K562 (cell line): ENCODE measurements around the gene FHDC1. TPM values are rescaled to one million over a fixed set of nuclear protein-coding genes. Genes with fewer than 3 reads are reported as not detected.
A peak's percentile ranks its signal among the peaks of the same experiment; 100 is the strongest.

Source experiments
- ATAC-seq: fragments of 200-7000 bp; cut with Tn5 transposase; 3 replicates; pipeline ENCODE4 v1.9.1; 2020; ENCODE audit warnings: moderate library complexity
- BruUV-seq: library from RNA; stranded (reverse); fragments of 400-500 nt; replicated peaks from 2 replicates; lab custom pipeline; 2021; lab: Mats Ljungman, UMichigan
- CTCF ChIA-PET: fragments of 300-600 bp; formaldehyde crosslinking; extraction: SDS; loops from one replicate; lab custom pipeline; 2021; ENCODE audit warnings: low intra/inter-chr PET ratio; lab: Yijun Ruan, JAX
- POLR2A ChIA-PET: fragments of 300-600, 350-650 bp; sonication (Branson Sonifier 250); formaldehyde crosslinking; extraction: SDS; loops from one replicate; lab custom pipeline; 2021; ENCODE audit warnings: antibody characterized with exemption, inconsistent platforms; lab: Yijun Ruan, JAX
- DNase-seq, 4 experiments: peaks; one replicate each; pipeline versions ENCODE4 v3.0.0 to v3.0.0-alpha.2; 2011 to 2018; ENCODE audit warnings: low spot score in 3 of 4, mixed read lengths in 3 of 4; ENCODE audit errors: extremely low read depth in 1 of 4
- FAIRE-seq: peaks from 2 replicates; lab custom pipeline; 2011; peaks lifted over from hg19 to GRCh38; lab: Jason Lieb, UNC
- H2AFZ ChIP-seq: 2 replicates; pipeline ENCODE4 v1.6.0; 2011; ENCODE audit warnings: low read depth, low read length, control low read depth, inconsistent platforms
- H3K27ac ChIP-seq: fragments of 200-600 bp; 3 replicates; pipeline ENCODE4 v1.8.0; 2011; ENCODE audit warnings: low read depth, mild to moderate bottlenecking, control low read depth, inconsistent platforms, low read length, moderate library complexity, mixed read lengths; ENCODE audit errors: extremely low read depth
- H3K27me3 ChIP-seq, 2 experiments: fragments of 300-600 bp in 1 of 2; 2 replicates in 1 of 2; 3 replicates in 1 of 2; pipeline versions ENCODE4 v1.6.0 to v1.8.0; 2011; ENCODE audit warnings: inconsistent platforms in 2 of 2, low read length in 2 of 2, mild to moderate bottlenecking in 1 of 2, mixed read lengths in 1 of 2, moderate library complexity in 1 of 2; ENCODE audit not compliant: control insufficient read depth in 2 of 2, insufficient read depth in 2 of 2
- H3K36me3 ChIP-seq: fragments of 300-600 bp; 3 replicates; pipeline ENCODE4 v1.8.0; 2011; ENCODE audit warnings: mild to moderate bottlenecking, low read length, inconsistent platforms; ENCODE audit not compliant: control insufficient read depth, insufficient read depth
- H3K4me1 ChIP-seq, 2 experiments: fragments of 200-600 bp in 1 of 2; replicated peaks in 1 of 2; 2 replicates in 1 of 2; 3 replicates in 1 of 2; pipeline versions ENCODE4 v1.5.1 to v1.8.0; 2011; ENCODE audit warnings: inconsistent platforms in 2 of 2, low read length in 2 of 2, mild to moderate bottlenecking in 1 of 2, mixed read lengths in 1 of 2, moderate library complexity in 1 of 2; ENCODE audit not compliant: control insufficient read depth in 2 of 2, insufficient read depth in 2 of 2
- H3K4me2 ChIP-seq: 2 replicates; pipeline ENCODE4 v1.6.1; 2011; ENCODE audit warnings: low read length, control low read depth, inconsistent platforms, mixed read lengths; ENCODE audit not compliant: insufficient read depth
- H3K4me3 ChIP-seq: fragments of 200-600 bp; sonication (generic), shearing (Covaris generic); 2 replicates; pipeline ENCODE4 v1.5.1; 2016; ENCODE audit warnings: control low read depth, inconsistent platforms
- H3K79me2 ChIP-seq: fragments of 200-600 bp; 3 replicates; pipeline ENCODE4 v1.8.0; 2011; ENCODE audit warnings: low read length, inconsistent platforms; ENCODE audit not compliant: control insufficient read depth, insufficient read depth
- H3K9ac ChIP-seq, 2 experiments: 2 replicates each; pipeline versions ENCODE4 v1.6.0 to v1.6.1; 2011; ENCODE audit warnings: low read depth in 2 of 2, low read length in 2 of 2, control low read depth in 1 of 2, inconsistent platforms in 1 of 2, mild to moderate bottlenecking in 1 of 2, mixed read lengths in 1 of 2; ENCODE audit not compliant: insufficient read depth in 1 of 2
- H3K9me1 ChIP-seq: one replicate; pipeline ENCODE4 v1.6.0; 2011; ENCODE audit warnings: inconsistent platforms, mild to moderate bottlenecking, low read length, moderate library complexity; ENCODE audit not compliant: control insufficient read depth, insufficient read depth
- H3K9me3 ChIP-seq: replicated peaks from 2 replicates; pipeline ENCODE4 v1.5.1; 2011; ENCODE audit warnings: low read depth, low read length, inconsistent platforms; ENCODE audit not compliant: control insufficient read depth, insufficient read depth
- H4K20me1 ChIP-seq: replicated peaks from 2 replicates; pipeline ENCODE4 v1.6.1; 2011; ENCODE audit warnings: low read length, inconsistent platforms, mixed read lengths; ENCODE audit not compliant: control insufficient read depth, insufficient read depth
- BACH1 ChIP-seq: fragments of 200-800 bp; sonication (Bioruptor generic); IDR thresholded peaks from 2 replicates; pipeline ENCODE4 v1.6.1; 2016; ENCODE audit warnings: missing genetic modification characterization, missing compliant biosample characterization
- CTBP1 ChIP-seq: fragments of 450-650 bp; IDR thresholded peaks from 2 replicates; pipeline ENCODE4 v1.6.1; 2016; ENCODE audit warnings: borderline replicate concordance
- DPF2 ChIP-seq: fragments of 450-650 bp; IDR thresholded peaks from 2 replicates; pipeline ENCODE4 v1.6.1; 2016
- EP300 ChIP-seq: IDR thresholded peaks from 2 replicates; pipeline ENCODE4 v1.6.1; 2012; ENCODE audit warnings: low read length, improper control_type of control experiment
- FOSL1 ChIP-seq: fragments of 200-800 bp; sonication (Bioruptor generic); conservative IDR thresholded peaks from 2 replicates; pipeline ENCODE4 v1.6.1; 2016; ENCODE audit warnings: missing genetic modification characterization, missing compliant biosample characterization
- JUND ChIP-seq, 2 experiments: IDR thresholded peaks; 2 replicates in 1 of 2; 3 replicates in 1 of 2; pipeline ENCODE4 v1.6.1; 2011; ENCODE audit warnings: borderline replicate concordance in 2 of 2, low read depth in 2 of 2, low read length in 2 of 2, improper control_type of control experiment in 1 of 2, missing biosample characterization in 1 of 2, missing genetic modification characterization in 1 of 2, missing genetic modification reagents in 1 of 2
- MAFG ChIP-seq: fragments of 450-650 bp; conservative IDR thresholded peaks from 2 replicates; pipeline ENCODE4 v1.6.1; 2016; ENCODE audit warnings: missing genetic modification characterization, missing compliant biosample characterization
- MEIS2 ChIP-seq: fragments of 450-650 bp; IDR thresholded peaks from 2 replicates; pipeline ENCODE4 v1.6.1; 2014; ENCODE audit warnings: mild to moderate bottlenecking; ENCODE audit not compliant: partially characterized antibody
- MTA3 ChIP-seq: fragments of 450-650 bp; formaldehyde crosslinking; IDR thresholded peaks from 2 replicates; pipeline ENCODE4 v1.6.1; 2017; ENCODE audit warnings: mild to moderate bottlenecking, borderline replicate concordance
- MYBL2 ChIP-seq, 2 experiments: fragments of 450-650 bp in 1 of 2; sonication (generic) in 1 of 2; formaldehyde crosslinking in 1 of 2; IDR thresholded peaks; 2 replicates each; pipeline versions ENCODE4 v1.6.1 to v1.8.1; 2017 to 2022; ENCODE audit warnings: borderline replicate concordance in 1 of 2, inconsistent platforms in 1 of 2, low read depth in 1 of 2, mild to moderate bottlenecking in 1 of 2, missing genetic modification reagents in 1 of 2, moderate library complexity in 1 of 2
- NCOR1 ChIP-seq: fragments of 450-650 bp; IDR thresholded peaks from 2 replicates; pipeline ENCODE4 v1.6.1; 2016; ENCODE audit warnings: mild to moderate bottlenecking, moderate library complexity
- NFE2 ChIP-seq: IDR thresholded peaks from 2 replicates; pipeline ENCODE4 v1.6.1; 2014; ENCODE audit warnings: antibody characterized with exemption, low read depth
- TRIM24 ChIP-seq, 2 experiments: fragments of 450-650 bp; IDR thresholded peaks; 2 replicates each; pipeline ENCODE4 v1.6.1; 2016
- ZKSCAN1 ChIP-seq: fragments of 150-350 bp; IDR thresholded peaks from 2 replicates; pipeline ENCODE4 v1.6.1; 2016; ENCODE audit warnings: low read depth, low read length
- ZNF140 ChIP-seq: fragments of 250-450 bp; sonication (Bioruptor Pico); IDR thresholded peaks from 2 replicates; pipeline ENCODE4 v1.8.0; 2021; ENCODE audit warnings: moderate library complexity, mild to moderate bottlenecking, inconsistent platforms
- ZNF324 ChIP-seq: fragments of 250-450 bp; sonication (Bioruptor Pico); IDR thresholded peaks from 2 replicates; pipeline ENCODE4 v1.4.0; 2020; ENCODE audit warnings: mild to moderate bottlenecking
- WGBS: fragments of 100-300 bp; shearing (Covaris generic); methylation state at CpG from one replicate; pipeline ENCODE4 v1.1.6; 2016; ENCODE audit warnings: low coverage, mixed read lengths; ENCODE audit not compliant: insufficient coverage; ENCODE audit errors: missing lambda C conversion rate; 5-methylcytosine and 5-hydroxymethylcytosine counted together
- in situ Hi-C: fragments of 300-500 bp; cut with MboI; formaldehyde crosslinking; loops from 4 replicates; pipeline ENCODE4 v1.15.0; 2018; ENCODE audit warnings: inconsistent platforms, mixed read lengths
- intact Hi-C: fragments of 100-400 bp; cut with micrococcal nuclease; formaldehyde crosslinking; loops from 2 replicates; pipeline ENCODE4 v1.14.2; 2022
- polyA plus RNA-seq, 8 experiments: library from polyadenylated mRNA; depleted of rRNA in 4 of 8; stranded (reverse) in 5 of 8; unstranded in 3 of 8; fragments of >200 nt; fragmentation: Nextera tagmentation in 2 of 8; fragmentation: Illumina TruSeq in 1 of 8; extraction: Ambion mirVana in 2 of 8; extraction: Trizol in 1 of 8; gene quantifications; 2 replicates each; pipeline versions ENCODE4 v1.2.1 to v1.2.3, GENCODE V29; 2011 to 2014; ENCODE audit warnings: inconsistent platforms in 1 of 8, missing spikeins in 1 of 8
- total RNA-seq, 7 experiments: library from RNA; depleted of rRNA in 6 of 7; stranded (reverse); fragments of >200 nt in 6 of 7; fragmentation: Illumina TruSeq in 2 of 7; extraction: Trizol in 2 of 7; gene quantifications; 2 replicates each; pipeline versions ENCODE4 v1.2.1 to v1.2.3, GENCODE V29; 2011 to 2021; ENCODE audit warnings: low replicate concordance in 1 of 7
- TF ChIP-seq, protein P1 (sequence below): sonication (generic); formaldehyde crosslinking; IDR thresholded peaks from 2 replicates; pipeline ENCODE4 v1.8.0; 2022; ENCODE audit warnings: missing genetic modification reagents, mild to moderate bottlenecking, moderate library complexity, borderline replicate concordance
- TF ChIP-seq, protein P2 (sequence below): fragments of 450-650 bp; formaldehyde crosslinking; IDR thresholded peaks from 2 replicates; pipeline ENCODE4 v1.4.0; 2022; ENCODE audit warnings: missing genetic modification characterization

Gene FHDC1
- total and polyA plus RNA-seq, 9 of the 15 experiments (the other 6 are each of a cell fraction or from before 2014, with no cell fraction given): 0.01 to 0.43 (median 0.07) TPM

DNA sequence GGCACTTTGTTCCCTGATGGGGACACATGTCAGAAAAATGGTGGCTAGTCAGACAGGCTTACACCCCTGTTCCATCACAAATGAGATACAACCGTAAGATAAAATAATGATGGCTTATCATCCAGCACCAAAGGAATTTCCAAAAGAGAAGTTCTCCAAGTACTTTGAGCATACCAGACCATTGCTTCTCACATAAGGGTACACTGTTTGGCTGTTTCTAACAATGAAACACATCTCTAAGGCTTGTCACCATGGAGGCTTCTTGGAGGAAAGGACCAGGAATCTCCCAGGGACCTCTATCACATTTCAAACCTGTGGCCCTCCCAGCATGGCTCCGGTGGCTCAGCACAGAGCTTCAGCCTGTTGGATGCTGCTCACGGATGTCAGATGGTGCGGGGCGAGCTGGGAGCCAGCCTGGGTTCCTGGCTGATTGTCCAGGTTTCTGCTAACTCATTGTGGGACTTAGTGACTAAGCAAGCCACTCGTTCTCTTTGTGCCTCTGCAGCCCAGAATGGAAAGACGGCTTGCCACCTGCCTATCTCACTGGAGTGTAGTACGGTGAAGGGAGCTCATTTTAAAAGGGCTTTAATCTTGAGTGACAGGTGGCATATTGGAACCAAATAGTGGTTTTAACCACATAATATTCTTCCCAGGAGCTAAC, 54.5 kb downstream of the FHDC1 start:
- BruUV-seq: no TSS peak
- Histone ChIP-seq H3K4me3 (no peak overlapping the region), H3K79me2 (no peaks in the 10 kb centered on the region), H3K9me3 (no peaks in the 10 kb centered on the region), H3K9ac (no peak overlapping the region), H3K36me3 (no peaks in the 10 kb centered on the region), H3K9me1 (no peaks in the 10 kb centered on the region), H3K4me2 (no peak overlapping the region; the same call in 1 of the 2 replicates), H3K27me3 (peaks cover 0 to 27% of the 10 kb centered on the region in 2 experiments; a peak in 4 of 5 replicates), H2AFZ (no peak overlapping the region), H3K27ac (no peak overlapping the region), H3K4me1 (peaks cover 2 to 15% of the 10 kb centered on the region in 2 experiments; a peak in 3 of 5 replicates), H4K20me1 (0 out of 2 replicates have a peak, but pooled peaks cover 3% of the 10 kb centered on the region)
- DNase-seq (peak; percentile 51 to 80 (median 60)), ATAC-seq (peak; percentile 90), FAIRE-seq (peak; percentile 72)
- 6% methylated on average over 8 of the region's 8 CpGs for WGBS
- in situ Hi-C loops: no loop called here
- intact Hi-C loops: no loop called here
- ChIA-PET POLR2A (interaction anchor here (0.9 kb wide), 1 partner anchor 10 kb away, joined by 3 read pairs; no protein-coding TSS in a partner anchor), CTCF (no interaction called here)
- TF ChIP-seq ZNF324 (CRISPR knock-in tag) (0 out of 2 replicates have a peak, but pooled peaks have one; percentile 23), BACH1 (tag) (peak; percentile 87), CTBP1 (0 out of 2 replicates have a peak, but pooled peaks have one; percentile 24), ZNF140 (CRISPR knock-in tag) (no peak), MEIS2 (peak; percentile 65), EP300 (0 out of 2 replicates have a peak, but pooled peaks have one; percentile 14), FOSL1 (tag) (peak; percentile 62), MYBL2 (IDR thresholded peaks at IDR 0.05; ENCODE audit: low read depth) (no peak), MYBL2 (CRISPR knock-in tag; IDR thresholded peaks at IDR 0.05; ENCODE audit: borderline replicate concordance) (no peak), DPF2 (peak; percentile 60; the same call in 1 of the 2 replicates), ZKSCAN1 (no peak), MAFG (tag) (peak; percentile 89), TRIM24 (IDR thresholded peaks at IDR 0.05) (0 out of 4 replicates have a peak, but pooled peaks of 1 of the 2 experiments have one; percentile 9), NFE2 (peak; percentile 92), NCOR1 (0 out of 2 replicates have a peak, but pooled peaks have one; percentile 5), JUND (IDR thresholded peaks at IDR 0.05; ENCODE audit: borderline replicate concordance, low read depth, low read length) (peak; percentile 64; the same call in 1 of the 2 replicates), JUND (tag; IDR thresholded peaks at IDR 0.05; ENCODE audit: borderline replicate concordance, low read depth, low read length) (peak; percentile 64; the same call in 1 of the 3 replicates), MTA3 (peak; percentile 13; the same call in 1 of the 2 replicates)
- TF ChIP-seq, protein P1, sequence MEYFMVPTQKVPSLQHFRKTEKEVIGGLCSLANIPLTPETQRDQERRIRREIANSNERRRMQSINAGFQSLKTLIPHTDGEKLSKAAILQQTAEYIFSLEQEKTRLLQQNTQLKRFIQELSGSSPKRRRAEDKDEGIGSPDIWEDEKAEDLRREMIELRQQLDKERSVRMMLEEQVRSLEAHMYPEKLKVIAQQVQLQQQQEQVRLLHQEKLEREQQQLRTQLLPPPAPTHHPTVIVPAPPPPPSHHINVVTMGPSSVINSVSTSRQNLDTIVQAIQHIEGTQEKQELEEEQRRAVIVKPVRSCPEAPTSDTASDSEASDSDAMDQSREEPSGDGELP (CRISPR knock-in tag): peak; percentile 59; the same call in 1 of the 2 replicates
- TF ChIP-seq, protein P2, sequence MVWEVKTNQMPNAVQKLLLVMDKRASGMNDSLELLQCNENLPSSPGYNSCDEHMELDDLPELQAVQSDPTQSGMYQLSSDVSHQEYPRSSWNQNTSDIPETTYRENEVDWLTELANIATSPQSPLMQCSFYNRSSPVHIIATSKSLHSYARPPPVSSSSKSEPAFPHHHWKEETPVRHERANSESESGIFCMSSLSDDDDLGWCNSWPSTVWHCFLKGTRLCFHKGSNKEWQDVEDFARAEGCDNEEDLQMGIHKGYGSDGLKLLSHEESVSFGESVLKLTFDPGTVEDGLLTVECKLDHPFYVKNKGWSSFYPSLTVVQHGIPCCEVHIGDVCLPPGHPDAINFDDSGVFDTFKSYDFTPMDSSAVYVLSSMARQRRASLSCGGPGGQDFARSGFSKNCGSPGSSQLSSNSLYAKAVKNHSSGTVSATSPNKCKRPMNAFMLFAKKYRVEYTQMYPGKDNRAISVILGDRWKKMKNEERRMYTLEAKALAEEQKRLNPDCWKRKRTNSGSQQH (CRISPR knock-in tag): no peak
